Eye (tissue), 1 donor: ENCODE data around the gene CYP26C1.

ENCODE experiments used
- DNase-seq: peaks from one replicate; pipeline ENCODE4 v3.0.0-alpha.2; 2015

Gene CYP26C1

GRCh38 chr10:93064874-93065660, 4.5 kb downstream of the CYP26C1 start:
- no peak for DNase-seq

GRCh38 chr10:93065675-93066543, 5.3 kb downstream of the CYP26C1 start:
- DNase-seq: no peak

DNA sequence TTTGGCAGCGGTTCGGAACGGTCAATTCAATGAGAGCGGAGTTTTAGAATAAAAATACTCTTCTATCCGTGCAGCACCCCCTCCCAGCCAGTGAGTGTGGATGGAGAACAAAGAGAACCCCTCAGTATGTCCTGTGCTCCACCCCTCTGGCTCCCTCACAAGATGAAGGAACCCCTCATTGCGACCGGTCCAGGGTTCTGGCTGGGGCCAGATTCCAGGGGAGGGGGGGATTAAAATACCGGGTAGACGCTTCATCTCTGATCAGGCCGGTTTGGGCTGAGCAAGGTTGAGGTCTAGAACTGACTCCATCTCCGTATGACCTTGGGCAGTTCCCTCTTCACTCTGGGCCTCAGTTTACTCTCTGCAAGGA, 5.9 kb downstream of the CYP26C1 start:
- no peak for DNase-seq

DNA sequence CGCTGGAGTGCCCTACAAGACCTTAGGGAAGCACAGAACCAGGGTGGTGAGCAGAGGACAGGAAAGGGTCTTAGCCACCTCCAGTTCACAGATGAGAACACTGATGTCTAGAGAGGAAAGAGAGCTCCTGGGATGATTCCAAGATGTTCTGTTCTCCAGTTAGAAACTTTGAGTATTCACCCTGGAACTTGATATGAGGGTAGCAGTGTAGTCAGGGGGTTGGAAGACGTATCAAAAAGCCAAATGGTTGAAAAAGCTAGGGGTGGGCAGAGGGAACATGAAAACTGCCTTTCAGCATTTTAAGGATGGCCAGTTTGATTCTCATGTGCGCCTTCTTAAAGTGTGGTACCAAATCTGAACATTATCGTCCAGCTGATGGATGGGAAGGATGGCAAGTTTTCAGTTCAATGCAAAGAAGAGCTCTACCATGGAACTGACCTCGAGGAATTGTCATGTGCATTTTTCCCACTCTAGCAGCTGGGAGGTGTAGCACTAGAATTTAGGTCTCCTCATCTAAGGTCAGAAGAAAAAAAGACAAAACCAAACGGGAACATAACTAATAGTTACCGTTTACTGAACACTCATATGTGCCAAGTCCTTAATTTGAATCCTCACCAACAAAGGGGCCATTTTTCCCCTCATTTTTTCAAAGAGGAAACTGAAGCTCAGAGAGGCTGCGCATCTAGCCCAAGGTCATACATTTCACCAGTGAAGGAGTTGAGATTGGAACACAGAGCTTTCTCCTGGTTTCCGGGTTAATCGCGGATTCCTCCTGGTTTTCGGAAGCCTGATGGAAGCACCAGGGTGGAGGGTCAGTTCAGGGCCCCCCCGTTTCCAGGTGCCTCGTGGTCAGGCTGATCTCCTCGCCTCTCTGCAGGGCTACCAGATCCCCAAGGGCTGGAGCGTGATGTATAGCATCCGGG, 7.1 kb downstream of the CYP26C1 start:
- DNase-seq: no peak

GRCh38 chr10:93068411-93069244, 8.0 kb downstream of the CYP26C1 start:
- DNase-seq: peak; percentile 77

DNA sequence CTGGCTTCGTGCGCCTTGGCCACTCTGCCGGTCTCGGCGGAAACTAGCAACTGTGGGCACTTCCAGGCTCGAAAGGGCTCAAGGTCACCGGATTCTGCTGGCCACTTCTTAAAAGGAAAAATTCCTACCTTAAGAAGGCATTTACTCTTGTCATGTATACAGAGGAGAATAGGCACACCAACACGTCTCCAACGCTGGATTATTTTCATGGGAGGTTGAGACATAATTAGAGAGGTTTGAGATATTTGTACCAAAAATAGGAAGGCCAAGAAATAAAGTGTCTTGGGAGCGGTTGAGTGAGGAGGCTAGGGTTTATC, 8.6 kb downstream of the CYP26C1 start:
- no peak for DNase-seq

DNA sequence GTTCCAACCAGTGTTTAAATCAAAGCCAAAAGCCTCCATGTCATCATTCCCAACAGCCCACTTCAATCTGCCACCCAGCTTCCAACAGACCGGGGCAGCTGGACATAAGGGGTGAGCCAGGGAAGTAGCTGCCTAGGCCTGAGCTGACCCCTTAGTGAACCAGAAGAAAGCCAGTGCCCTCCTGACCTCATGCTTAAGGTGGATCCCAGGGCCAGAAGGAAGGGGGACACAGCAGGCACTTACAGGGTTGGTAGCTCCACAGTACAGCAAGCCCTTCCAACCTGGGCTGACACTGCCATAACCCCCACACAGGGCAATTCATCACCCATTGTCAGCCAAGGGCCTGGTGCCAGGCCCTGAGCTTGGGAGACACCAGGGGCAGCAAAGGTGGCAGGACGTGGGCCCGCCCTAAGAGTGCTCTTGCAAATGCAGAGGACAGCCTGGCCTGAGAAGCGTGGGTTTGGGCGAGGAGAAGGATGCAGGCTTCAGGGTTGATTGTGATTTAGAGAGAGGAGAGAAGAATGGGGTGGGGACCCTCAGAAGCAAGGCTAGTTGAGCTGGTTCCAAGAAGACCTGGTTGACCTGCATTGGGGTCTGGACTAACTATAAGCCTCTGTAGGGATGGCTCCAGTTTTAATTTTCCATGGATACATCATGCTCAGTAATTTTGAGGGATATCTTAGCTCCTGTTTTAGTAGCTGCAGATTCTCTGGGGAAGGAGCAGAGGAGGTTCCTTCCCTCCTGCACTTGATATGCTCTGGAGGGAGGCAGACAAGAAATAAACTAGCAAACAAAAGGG, 10.0 kb downstream of the CYP26C1 start:
- DNase-seq: no peak

- DNase-seq: no peak
Measured at GRCh38 chr10:93071177-93071472, 10.5 kb downstream of the CYP26C1 start.

GRCh38 chr10:93071674-93072224, 11.2 kb downstream of the CYP26C1 start:
- DNase-seq: peak; percentile 65

DNA sequence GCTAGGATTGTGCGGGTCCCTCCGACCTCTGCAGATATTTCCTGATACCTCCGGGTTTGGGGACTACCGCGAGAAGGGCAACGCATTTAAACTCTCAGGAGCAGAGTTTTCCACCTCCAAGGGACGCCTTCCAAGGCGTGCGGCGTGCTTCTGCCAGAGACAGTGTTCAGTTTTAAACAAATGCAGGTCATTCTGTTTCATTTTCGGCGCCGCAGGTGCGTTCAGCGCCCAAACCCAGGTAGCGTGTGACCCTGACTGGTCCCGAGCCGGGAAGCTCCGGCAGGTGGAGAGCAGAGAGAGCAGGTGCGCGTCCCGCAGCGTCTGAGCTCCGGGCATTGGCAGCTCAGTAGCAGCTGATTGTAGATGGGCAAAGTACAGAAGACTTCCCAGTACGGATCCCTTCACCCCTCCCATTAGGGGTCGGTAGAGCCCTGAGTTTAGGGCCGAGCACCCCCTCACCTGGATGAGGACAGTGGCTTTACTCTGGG, 11.7 kb downstream of the CYP26C1 start:
- no peak for DNase-seq

DNA sequence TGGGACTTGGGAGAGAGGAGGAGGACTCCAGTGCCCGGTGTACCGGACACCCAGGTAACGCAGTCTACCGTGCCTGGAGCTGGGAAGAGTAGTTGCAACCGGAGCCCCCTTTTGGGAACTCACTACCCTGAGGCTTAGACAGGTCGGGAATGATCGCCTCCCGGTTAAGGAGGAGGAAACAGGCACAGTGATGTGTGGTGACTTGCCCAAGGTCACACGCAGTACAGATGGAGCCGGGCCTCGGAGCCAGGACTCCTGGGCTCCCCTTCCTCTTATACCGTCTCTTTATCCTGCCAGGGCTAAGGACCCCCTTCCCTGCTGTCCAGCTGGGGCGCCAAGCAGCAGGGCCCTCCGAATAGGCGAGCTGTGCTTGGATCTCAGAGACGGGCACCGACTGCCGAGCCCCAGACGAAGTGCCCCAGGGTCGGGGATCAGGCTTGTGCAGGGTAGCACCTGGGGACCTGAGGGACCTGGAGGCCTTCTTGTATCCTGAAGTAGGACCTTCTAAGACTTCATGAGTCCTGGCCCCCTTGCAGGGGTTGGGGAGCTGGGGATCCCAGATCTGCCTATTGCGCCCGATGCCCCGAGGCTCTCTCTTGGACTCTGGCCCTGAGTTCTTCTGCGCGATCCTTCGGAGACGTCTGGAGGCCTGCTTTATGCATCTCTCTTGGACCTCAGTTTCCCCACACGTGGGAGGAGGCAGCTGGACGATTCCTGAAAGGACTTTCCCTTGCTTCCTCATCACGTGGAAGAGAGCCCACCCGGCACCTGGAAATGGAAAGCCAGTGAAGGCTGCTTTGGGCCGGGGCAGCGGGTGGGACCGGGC, 12.3 kb downstream of the CYP26C1 start:
- no peak for DNase-seq

DNA sequence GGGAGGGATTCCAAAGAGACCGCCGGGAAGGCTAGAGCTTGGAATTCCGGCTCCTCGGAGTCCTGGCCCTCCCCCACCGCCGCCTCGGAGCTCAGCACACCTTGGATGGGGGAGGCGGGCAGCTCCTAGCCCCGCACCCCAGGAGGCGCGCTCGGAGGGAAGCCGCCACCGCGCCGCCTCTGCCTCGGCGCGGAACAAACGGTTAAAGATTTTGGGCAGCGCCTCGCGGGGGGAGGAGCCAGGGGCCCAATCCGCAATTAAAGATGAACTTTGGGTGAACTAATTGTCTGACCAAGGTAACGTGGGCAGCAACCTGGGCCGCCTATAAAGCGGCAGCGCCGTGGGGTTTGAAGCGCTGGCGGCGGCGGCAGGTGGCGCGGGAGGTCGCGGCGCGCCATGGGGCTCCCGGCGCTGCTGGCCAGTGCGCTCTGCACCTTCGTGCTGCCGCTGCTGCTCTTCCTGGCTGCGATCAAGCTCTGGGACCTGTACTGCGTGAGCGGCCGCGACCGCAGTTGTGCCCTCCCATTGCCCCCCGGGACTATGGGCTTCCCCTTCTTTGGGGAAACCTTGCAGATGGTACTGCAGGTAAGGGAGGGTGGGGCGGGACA, 13.0 kb downstream of the CYP26C1 start, which contains the start of gene CYP26A1:
CYP26A1 (plus strand) TSS at position 355 of the 608 bp plus-strand sequence; CDS start at position 397, 42 bp downstream.
- DNase-seq: peak; percentile 68

DNA sequence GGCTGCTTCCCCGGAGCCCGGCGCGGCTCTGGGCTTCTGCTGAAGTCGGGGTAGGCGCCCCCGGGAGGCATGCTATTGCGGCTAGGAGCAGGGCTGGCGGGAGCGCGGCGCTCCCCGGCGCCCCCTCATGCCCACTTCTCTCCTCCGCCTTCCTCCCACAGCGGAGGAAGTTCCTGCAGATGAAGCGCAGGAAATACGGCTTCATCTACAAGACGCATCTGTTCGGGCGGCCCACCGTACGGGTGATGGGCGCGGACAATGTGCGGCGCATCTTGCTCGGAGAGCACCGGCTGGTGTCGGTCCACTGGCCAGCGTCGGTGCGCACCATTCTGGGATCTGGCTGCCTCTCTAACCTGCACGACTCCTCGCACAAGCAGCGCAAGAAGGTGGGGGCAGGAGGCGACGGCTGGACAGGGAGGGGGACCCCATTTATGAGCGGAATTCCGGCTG, 13.6 kb downstream of the CYP26C1 start:
- peak; percentile 79 for DNase-seq

DNA sequence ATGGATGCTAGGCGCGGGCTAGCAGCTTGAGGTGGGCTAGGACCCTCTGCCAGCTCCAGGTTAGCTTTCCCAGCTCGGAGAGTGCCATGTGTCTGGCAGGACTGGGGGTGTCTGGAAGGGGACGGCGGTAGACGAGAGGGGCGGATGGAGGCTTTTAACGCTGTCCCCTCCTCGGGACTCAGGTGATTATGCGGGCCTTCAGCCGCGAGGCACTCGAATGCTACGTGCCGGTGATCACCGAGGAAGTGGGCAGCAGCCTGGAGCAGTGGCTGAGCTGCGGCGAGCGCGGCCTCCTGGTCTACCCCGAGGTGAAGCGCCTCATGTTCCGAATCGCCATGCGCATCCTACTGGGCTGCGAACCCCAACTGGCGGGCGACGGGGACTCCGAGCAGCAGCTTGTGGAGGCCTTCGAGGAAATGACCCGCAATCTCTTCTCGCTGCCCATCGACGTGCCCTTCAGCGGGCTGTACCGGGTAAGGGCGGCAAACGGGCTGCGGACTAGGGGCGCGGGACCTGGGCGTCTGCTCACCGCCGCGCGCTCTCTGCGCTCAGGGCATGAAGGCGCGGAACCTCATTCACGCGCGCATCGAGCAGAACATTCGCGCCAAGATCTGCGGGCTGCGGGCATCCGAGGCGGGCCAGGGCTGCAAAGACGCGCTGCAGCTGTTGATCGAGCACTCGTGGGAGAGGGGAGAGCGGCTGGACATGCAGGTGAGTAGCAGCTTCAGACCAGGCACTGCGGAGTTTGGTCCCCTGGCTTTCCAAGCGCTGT, 14.2 kb downstream of the CYP26C1 start:
- DNase-seq: peak; percentile 70

GRCh38 chr10:93075369-93076221, 15.0 kb downstream of the CYP26C1 start:
- DNase-seq: no peak

DNA sequence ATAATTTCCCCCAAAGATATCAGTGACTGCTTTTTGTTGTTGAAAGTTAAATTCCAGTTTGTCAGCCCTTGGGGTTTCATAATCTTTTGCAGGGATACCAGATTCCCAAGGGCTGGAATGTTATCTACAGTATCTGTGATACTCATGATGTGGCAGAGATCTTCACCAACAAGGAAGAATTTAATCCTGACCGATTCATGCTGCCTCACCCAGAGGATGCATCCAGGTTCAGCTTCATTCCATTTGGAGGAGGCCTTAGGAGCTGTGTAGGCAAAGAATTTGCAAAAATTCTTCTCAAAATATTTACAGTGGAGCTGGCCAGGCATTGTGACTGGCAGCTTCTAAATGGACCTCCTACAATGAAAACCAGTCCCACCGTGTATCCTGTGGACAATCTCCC, 16.3 kb downstream of the CYP26C1 start:
- DNase-seq: no peak

- DNase-seq: no peak
Measured at GRCh38 chr10:93077860-93078337, 17.3 kb downstream of the CYP26C1 start.
